HepG2 (cell line): Measurements from ENCODE around the gene FANCD2.

Source experiments
- CTCF ChIP-seq: sonication (generic); formaldehyde crosslinking; IDR thresholded peaks from 2 replicates; pipeline ENCODE4 v1.5.0; 2020; ENCODE audit warnings: mild to moderate bottlenecking, missing genetic modification reagents, moderate library complexity
- GABPB1 ChIP-seq: IDR thresholded peaks from 2 replicates; pipeline ENCODE4 v1.6.1; 2016; ENCODE audit warnings: mild to moderate bottlenecking, missing genetic modification reagents, moderate library complexity, missing compliant biosample characterization
- RBM22 ChIP-seq: fragments of 200-400 bp; formaldehyde crosslinking; optimal IDR thresholded peaks from 2 replicates; pipeline ENCODE3; 2017; ENCODE audit warnings: mild to moderate bottlenecking, low read length, moderate library complexity
- ZBTB2 ChIP-seq: sonication (generic); formaldehyde crosslinking; IDR thresholded peaks from 2 replicates; pipeline ENCODE4 v1.8.0; 2022; ENCODE audit warnings: low read depth, missing genetic modification reagents
- ZSCAN29 ChIP-seq: sonication (generic); formaldehyde crosslinking; conservative IDR thresholded peaks from 2 replicates; pipeline ENCODE4 v1.4.0; 2020; ENCODE audit warnings: mild to moderate bottlenecking, missing genetic modification reagents
- TF ChIP-seq, protein P1 (sequence below): sonication (generic); formaldehyde crosslinking; IDR thresholded peaks from 2 replicates; pipeline ENCODE4 v1.4.0; 2020; ENCODE audit warnings: missing genetic modification reagents

GRCh38 chr3:10008588-10009344 is 17.5 kb upstream of the FANCD2 start:
- no peak for TF ChIP-seq ZBTB2 (CRISPR knock-in tag)
- TF ChIP-seq CTCF (CRISPR knock-in tag) = no peak
- TF ChIP-seq RBM22 = no peak
- TF ChIP-seq, protein P1, sequence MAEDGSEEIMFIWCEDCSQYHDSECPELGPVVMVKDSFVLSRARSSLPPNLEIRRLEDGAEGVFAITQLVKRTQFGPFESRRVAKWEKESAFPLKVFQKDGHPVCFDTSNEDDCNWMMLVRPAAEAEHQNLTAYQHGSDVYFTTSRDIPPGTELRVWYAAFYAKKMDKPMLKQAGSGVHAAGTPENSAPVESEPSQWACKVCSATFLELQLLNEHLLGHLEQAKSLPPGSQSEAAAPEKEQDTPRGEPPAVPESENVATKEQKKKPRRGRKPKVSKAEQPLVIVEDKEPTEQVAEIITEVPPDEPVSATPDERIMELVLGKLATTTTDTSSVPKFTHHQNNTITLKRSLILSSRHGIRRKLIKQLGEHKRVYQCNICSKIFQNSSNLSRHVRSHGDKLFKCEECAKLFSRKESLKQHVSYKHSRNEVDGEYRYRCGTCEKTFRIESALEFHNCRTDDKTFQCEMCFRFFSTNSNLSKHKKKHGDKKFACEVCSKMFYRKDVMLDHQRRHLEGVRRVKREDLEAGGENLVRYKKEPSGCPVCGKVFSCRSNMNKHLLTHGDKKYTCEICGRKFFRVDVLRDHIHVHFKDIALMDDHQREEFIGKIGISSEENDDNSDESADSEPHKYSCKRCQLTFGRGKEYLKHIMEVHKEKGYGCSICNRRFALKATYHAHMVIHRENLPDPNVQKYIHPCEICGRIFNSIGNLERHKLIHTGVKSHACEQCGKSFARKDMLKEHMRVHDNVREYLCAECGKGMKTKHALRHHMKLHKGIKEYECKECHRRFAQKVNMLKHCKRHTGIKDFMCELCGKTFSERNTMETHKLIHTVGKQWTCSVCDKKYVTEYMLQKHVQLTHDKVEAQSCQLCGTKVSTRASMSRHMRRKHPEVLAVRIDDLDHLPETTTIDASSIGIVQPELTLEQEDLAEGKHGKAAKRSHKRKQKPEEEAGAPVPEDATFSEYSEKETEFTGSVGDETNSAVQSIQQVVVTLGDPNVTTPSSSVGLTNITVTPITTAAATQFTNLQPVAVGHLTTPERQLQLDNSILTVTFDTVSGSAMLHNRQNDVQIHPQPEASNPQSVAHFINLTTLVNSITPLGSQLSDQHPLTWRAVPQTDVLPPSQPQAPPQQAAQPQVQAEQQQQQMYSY (CRISPR knock-in tag) = no peak
- TF ChIP-seq GABPB1 = peak; percentile 62
- TF ChIP-seq ZSCAN29 (CRISPR knock-in tag) = no peak
